K562 (cell line): ENCODE results near the gene ZNF618.

Source experiments
- HDGF ChIP-seq: fragments of 450-650 bp; IDR thresholded peaks from 2 replicates; pipeline ENCODE4 v1.6.1; 2016
- MAFK ChIP-seq: IDR thresholded peaks from 2 replicates; pipeline ENCODE4 v1.6.1; 2011; ENCODE audit warnings: low read length, improper control_type of control experiment
- RBBP5 ChIP-seq: fragments of 200-600 bp; sonication (generic); IDR thresholded peaks from 2 replicates; pipeline ENCODE4 v1.6.1; 2012; ENCODE audit warnings: borderline replicate concordance, mild to moderate bottlenecking, low read length, control low read depth, inconsistent platforms; ENCODE audit not compliant: insufficient read depth, poor library complexity, severe bottlenecking

GRCh38 chr9:114085387-114085789 is 209.3 kb downstream of the ZNF618 start:
- no peak for TF ChIP-seq HDGF
- no peak for TF ChIP-seq RBBP5
- no peak for TF ChIP-seq MAFK
